NCI-H1105 treated with DMSO at 0.1 percent for 48 hours (cell line): ENCODE data around the gene TMTC1.

Experiments
- DNase-seq: peaks from one replicate; lab custom pipeline; 2025; lab: John Stamatoyannopoulos, UW

TMTC1 gene

GRCh38 chr12:29537298-29537697 is 246.4 kb downstream of the TMTC1 start:
- DNase-seq: no peak

GRCh38 chr12:29534935-29535334 is 248.8 kb downstream of the TMTC1 start:
- no peak for DNase-seq

GRCh38 chr12:29533815-29534489 is 249.8 kb downstream of the TMTC1 start:
- DNase-seq: no peak

DNA sequence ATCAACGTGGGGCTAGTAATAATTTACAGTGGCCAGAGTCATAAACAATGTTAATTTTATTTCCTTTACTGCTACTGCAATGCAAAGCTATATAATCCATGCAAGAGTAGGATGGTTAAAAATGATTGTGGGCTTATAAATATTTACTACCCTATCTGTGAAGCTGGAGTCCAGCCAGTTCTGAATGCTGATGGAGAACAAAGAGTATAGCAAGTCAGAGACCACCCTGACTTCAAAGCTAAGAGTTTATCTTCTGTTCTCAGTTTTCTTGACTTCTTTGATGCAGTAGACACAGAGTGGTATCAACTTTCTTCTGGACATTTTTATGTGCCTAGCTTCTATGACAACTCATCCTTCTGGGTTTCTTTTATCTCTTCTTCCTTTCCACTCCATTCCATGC is 252.3 kb downstream of the TMTC1 start:
- no peak for DNase-seq

DNA sequence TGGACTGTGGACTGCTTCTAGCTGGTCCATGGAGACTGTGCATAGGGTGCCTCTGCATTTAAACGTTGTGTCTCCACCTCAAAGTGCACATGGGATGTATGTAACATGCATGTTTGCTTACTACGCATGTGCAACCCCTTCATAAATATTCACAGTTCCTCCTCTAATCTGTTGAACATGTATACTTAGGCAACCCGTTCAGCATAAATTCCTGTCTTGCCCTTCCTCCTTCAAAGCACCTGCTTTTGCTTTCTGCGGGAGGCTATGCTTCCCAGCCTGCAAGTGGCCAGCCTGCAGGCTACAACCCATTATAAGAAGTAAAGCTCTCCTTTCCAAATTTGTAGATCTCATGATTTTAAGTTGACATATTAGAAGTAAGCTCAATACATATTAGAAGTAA is 253.3 kb downstream of the TMTC1 start:
- no peak for DNase-seq

DNA sequence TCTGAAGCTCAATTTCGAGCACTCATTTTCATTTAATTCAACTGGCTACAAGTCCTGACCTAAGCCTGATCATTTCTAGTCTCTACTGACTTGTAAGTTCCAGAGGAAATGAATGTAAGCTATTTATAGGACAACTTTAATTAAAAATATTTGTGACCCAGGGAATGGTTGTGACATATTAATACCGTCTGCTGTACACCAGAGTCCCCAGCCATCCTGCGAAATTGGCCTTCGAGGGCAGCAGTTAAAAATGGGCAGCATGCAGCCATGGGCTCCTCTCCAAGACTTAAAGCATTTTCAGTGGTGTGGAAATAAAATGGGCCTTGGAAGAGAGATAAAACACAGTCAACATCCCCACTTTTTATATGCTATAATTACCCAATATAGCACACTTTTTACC is 255.6 kb downstream of the TMTC1 start:
- DNase-seq: no peak

DNA sequence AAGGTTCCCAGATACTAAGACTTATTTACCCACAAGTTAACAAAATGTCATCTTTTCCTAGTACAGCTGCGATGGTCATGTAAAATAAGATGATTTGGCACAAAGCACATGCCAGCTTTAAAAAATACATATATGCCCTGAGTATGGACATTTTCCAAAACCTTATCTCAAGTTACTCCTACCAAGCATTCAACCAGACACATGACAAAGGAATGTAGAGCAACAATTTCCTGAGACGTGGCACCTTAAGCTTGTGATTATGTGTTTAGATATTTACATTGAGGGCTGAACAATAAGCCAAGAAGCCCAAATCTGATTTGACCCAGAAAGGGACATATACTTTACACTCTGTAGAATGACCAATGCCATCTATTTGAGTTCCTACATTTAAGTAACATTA is 261.8 kb downstream of the TMTC1 start:
- DNase-seq: no peak

GRCh38 chr12:29519585-29520182 is 264.1 kb downstream of the TMTC1 start:
- peak; percentile 54 for DNase-seq

DNA sequence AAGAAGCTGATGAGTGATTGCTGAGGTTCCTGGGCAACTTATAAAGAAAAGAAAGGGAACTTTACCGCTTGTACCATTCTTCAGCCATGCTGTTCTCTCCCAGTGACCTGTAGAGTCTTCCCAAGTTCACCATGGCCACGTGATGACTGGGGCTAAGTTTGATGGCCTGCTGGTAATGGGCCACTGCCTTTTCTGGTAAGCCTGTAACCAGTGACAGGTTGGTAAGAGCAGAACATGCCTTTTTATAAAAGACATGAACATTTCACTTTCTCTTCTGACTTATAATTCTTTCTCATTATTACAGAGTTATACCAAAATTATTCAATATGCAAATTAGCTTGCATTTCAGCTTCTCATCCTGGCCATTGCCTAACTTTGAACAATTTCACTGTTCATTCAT is 265.3 kb downstream of the TMTC1 start:
- no peak for DNase-seq

- peak; percentile 15 for DNase-seq
Observed at GRCh38 chr12:29517264-29517663, 266.5 kb downstream of the TMTC1 start.

GRCh38 chr12:29516431-29516875 is 267.3 kb downstream of the TMTC1 start:
- no peak for DNase-seq

DNA sequence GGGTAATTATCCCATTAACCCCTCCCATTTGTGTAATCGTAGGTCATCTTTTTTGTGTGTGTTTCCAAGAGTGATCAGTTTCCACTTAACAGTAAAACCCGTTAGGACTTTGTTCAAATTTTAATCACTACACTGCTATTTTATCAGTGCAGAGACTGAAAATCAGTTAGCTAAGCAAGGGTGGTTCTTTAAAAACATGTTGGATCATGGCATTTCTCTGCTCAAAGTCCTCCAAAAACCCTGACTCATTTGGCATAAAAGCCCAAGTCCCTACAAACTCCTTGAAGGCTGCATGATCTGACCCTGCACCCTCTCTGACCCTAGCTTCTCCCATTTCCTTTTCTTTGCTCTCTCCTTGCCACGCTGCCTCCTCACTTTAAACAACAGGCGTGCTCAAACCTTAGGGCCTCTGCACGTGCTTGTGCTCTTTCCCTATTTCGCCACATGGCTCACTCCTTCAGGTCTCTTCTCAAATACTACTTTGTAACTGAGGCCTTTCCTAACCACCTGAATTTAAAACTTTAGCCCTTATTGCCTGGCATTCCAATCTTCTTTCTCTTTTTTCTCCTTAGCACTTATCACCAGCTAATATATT is 273.1 kb downstream of the TMTC1 start:
- DNase-seq: peak; percentile 36

DNA sequence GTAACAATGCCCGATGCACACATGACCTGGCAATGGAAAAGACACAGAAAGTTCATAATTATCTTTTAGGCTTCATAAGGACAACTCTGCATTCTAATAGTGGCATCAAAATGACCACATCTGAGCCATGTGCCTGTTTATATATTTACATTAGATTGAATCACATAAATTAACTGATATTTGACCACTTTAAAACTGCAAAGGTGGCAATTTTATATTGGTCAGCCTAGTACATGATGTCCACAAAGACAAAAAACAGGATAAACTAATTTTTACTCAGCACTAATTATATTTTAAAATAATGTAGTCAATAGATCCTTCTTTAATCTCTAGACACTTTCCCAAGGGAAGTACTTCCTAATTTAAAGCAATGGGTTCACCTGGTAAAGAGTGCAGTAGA is 274.2 kb downstream of the TMTC1 start:
- DNase-seq: no peak

DNA sequence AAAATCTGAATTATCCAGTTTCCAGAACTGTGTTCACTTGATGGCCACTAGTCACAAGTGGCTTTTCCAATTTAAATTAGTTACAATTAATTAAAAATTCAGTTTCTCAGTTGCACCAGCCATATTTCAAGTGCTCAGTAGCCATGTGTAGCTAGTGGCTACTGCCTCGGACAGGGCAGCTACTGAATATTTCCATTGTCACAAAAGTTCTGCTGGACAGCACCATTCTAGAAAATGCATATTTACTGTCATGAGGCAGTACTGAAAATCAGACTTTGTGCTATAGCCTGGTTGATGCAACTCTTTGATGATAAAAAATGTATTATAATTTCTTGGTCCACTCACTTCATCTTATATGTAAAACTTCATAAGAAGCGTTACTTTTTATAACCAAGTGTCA is 274.8 kb downstream of the TMTC1 start:
- no peak for DNase-seq

DNA sequence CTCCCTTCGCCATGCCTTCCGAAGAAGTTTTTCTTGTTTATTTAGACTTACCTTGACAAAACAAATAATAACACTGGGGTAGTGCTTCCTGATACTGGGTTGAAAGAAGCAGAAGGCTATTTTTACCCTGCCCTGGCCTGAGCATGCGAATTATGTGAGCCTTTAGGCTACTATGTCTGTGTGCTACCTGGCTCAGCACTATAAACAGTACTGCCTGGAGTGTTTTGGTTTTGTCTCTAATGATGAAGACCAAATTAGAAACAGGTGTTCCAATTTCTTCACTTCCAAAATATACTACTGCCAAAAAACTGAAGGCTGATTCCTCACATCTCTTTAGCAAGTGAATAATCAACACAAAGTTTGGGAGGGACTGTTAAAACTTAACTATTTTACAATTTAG is 278.6 kb downstream of the TMTC1 start:
- no peak for DNase-seq

DNA sequence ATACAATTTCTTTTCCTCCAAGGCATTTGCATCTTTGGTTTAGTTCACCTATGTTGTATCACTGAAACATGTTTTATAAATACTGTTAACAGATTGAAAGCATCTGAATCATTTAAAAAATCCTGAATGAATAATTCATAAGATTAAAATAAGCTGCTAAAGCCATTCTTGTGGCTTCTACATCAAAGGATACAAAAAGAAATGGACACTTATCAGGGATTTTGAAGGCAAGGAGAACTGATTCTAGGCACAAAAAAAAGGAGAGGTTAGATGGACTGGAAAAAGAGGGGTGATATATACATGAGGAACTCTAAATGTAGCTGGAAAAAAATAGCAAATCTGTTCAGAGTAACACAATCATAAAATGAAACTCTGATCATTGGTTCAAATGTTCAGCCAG is 280.5 kb downstream of the TMTC1 start:
- no peak for DNase-seq

- DNase-seq: no peak
Observed at GRCh38 chr12:29499235-29499634, 284.5 kb downstream of the TMTC1 start.

GRCh38 chr12:29497588-29497987 is 286.2 kb downstream of the TMTC1 start, which contains the start of gene OVCH1:
Gene OVCH1, minus strand, starts transcription at chr12:29497686. Its CDS starts 0 bp downstream, at chr12:29497686.
- no peak for DNase-seq

- no peak for DNase-seq
Observed at GRCh38 chr12:29492891-29493290, 290.9 kb downstream of the TMTC1 start.

GRCh38 chr12:29486972-29487371 is 296.8 kb downstream of the TMTC1 start:
- no peak for DNase-seq

GRCh38 chr12:29463198-29463597 is 320.5 kb downstream of the TMTC1 start:
- DNase-seq: no peak

DNA sequence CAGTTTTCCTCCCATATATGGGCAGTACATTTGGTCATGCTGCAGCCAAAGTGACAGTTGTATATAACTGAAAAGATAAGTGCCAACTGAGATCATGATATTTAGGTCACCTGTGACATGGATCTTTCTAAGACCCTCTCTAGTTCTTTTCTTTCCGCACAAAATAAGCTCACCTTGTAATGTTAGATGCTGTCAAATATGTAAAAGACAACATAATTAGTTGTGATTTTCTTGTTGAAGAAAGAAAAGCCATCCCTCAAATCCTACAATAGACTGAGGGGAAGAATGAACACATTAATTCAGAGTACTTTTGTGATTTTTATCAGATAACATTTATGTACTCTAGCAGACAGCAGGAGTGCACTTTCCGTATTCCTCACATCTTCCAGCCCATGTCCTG is 323.7 kb downstream of the TMTC1 start:
- DNase-seq: peak; percentile 31

- DNase-seq: peak; percentile 51
Observed at GRCh38 chr12:29455087-29455486, 328.7 kb downstream of the TMTC1 start.

DNA sequence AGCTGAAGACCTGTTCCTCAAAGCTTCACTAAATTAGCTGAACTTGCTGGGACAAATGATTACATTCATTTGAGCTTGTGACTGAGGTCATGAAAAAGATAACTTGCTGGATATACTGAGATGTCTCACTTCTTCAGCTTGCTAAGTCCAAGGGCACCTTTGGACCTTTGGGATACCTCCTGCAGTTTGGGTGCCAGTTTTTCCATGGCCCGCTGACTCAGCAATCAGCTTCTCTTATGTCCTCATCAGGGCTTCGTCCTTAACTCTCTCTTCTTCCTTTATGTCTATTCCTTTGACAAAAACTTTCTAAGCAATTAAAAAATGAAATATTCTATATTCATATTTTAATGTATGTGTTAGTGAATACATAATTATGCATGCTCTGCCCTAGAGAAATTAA is 331.9 kb downstream of the TMTC1 start:
- no peak for DNase-seq
